T-helper 2 cell treated with Interferon-gamma antibody and Interleukin-4, amounts not matched to agents 100 ng/mL and 5 ng/mL, for 36 hours (primary cell): Measurements from ENCODE around the gene MYADM. TPM values are rescaled to one million over a fixed set of nuclear protein-coding genes. Genes with fewer than 3 reads are reported as not detected.
"Not testable (repeated sequence)": the region's sequence is repeated elsewhere in the genome, so short reads cannot be mapped to it uniquely, and the experiment has no call there.

ENCODE experiments used
- intact Hi-C: fragments of 100-400 bp; cut with micrococcal nuclease; formaldehyde crosslinking; loops from one replicate; pipeline ENCODE4 v1.15.1; 2023
- total RNA-seq: library from RNA; stranded (reverse); gene quantifications from 2 replicates; pipeline ENCODE4 v1.2.3, GENCODE V29; 2022

MYADM gene
- total RNA-seq, result 122 and 124 TPM in 2 replicates

DNA sequence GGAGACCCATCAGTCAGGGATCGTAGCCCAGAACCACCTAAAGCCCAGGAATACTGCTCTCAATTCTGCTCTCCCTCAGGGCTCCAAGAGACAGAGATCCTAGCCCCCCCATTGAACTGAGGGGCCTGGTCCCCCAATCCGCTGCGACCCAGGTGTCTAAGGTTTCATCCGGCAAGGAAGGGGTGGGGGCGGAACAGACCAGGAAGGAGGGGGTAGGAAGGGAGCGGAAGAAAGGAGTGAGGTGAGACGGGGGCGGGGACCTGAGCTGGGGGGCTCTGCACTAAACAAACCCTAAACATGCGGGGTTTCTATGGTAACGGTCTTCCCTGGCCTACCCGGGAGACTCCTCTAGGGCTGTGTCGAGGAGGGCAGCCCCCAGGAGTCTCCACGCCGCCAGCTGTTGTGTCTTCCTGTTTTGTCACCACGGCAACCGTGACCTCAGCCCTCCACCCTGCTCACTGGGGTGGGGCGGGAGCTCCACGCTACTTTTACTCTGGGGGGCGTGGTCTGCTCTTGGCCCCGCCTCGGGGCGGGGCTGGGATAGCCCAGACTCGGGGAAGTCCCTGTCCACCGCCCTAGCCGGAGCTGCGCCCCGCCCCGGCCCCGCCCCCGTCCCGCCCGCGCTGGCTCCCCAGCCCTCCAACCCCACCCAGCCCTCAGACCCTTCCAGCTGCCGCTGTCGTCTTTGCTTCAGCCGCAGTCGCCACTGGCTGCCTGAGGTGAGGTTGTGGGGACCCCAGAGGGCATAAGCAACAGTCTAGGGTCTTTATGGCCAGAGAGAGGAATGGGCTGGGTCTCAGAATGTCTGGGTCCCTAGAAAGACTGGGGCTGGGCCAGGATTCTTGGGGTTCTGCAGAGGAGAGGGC, at the start of gene MYADM:
Gene MYADM, plus strand, starts transcription at position 659 of the 866 bp plus-strand sequence. CDS start 5,647 bp downstream, outside the sequence.
- intact Hi-C loops, result loop anchor here (1.0 to 5.0 kb wide), 9 partner anchors 14 to 1785 kb away; partner anchors contain the start of genes CNOT3, LENG9, MBOAT7 and PRPF31

DNA sequence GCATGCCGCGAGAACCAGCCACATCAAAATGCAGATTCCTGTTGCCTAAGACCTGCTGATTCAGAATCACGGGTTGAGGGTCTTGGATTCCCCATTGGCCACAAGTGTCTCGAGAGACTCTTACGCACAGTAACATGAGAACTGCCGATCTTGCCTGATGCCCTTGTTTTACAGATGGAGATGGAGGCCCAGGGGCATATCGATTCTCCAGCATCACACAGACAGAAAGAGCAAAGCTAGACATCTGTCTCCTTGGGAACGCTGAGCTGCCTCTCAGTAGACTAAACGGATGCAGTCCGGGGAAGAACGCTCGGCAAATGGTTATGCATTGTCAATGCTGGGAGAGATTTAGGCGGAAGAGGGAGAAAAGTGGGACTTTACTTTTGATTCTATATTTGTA, 48.9 kb upstream of the MYADM start:
- intact Hi-C loops, result no loop called here

DNA sequence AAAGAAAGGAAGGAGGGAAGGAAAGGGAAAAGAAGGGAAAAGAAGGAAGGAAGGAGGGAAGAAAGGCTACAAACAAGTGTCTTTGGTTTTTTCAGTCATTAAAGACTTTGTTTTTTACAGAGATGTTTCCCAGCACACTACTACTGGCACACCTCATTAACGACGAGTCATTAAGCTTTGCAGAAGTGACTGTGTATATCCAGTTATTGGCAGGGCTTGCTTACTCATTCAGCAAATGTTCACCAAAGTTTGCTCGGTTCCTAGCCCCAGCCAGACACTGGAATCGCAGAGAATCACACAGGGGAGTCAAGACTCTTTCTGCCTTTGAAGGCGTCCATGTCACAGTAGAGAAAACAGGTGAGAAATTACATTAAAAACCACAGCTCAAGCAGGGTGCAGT, 47.8 kb upstream of the MYADM start:
- intact Hi-C loops, result no loop called here

GRCh38 chr19:53823380-53824120, 44.1 kb upstream of the MYADM start:
- intact Hi-C loops, result no loop called here

- intact Hi-C loops, result no loop called here
Measured at GRCh38 chr19:53824134-53824611, 43.5 kb upstream of the MYADM start, which contains the start of gene NLRP12. Gene NLRP12, minus strand, starts transcription at chr19:53824314. Its CDS starts 140 bp downstream, at chr19:53824174.

- intact Hi-C loops, result no loop called here
Measured at GRCh38 chr19:53826876-53827275, 40.8 kb upstream of the MYADM start.

GRCh38 chr19:53828531-53828930, 39.2 kb upstream of the MYADM start:
- intact Hi-C loops, result no loop called here

GRCh38 chr19:53832861-53833260, 34.8 kb upstream of the MYADM start:
- intact Hi-C loops, result not testable (repeated sequence)

- intact Hi-C loops, result not testable (repeated sequence)
Measured at GRCh38 chr19:53838446-53838845, 29.2 kb upstream of the MYADM start.

DNA sequence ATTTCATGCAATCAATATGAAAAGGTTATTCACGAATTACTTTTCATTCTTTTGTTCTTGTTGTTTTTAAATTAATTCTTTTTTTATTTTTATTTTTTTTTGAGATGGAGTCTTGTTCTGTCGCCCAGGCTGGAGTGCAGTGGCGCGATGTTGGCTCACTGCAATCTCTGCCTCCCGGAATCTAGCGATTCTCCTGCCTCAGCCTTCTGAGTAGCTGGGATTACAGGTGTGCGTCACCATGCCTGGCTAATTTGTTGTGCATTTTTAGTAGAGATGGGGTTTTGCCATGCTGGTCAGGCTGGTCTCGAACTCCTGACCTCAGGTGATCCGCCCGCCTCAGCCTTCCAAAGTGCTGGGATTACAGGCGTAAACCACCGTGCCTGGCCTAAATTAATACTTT, 27.4 kb upstream of the MYADM start:
- intact Hi-C loops, result not testable (repeated sequence)

GRCh38 chr19:53840914-53841313, 26.8 kb upstream of the MYADM start:
- intact Hi-C loops, result not testable (repeated sequence)

GRCh38 chr19:53844849-53845246, 22.8 kb upstream of the MYADM start:
- intact Hi-C loops, result no loop called here

DNA sequence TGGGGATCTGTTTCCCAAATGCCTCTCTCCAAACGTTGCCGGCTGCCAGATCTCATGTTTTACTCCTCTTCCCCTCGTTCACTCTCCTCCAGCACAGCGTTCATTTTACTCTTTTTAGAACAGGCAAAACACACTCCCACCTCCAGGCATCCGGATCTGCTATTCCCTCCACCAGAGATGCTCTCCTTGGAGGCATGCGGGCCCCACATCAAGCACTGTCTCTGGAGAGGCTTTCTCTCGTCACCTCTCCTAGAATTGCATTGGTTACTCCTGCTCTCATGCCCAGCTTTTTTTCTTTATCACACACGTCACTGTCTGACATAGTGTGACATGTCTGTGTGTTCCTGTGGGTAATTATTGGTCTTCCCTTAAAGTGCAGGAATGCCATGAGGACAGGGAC, 20.1 kb upstream of the MYADM start:
- intact Hi-C loops, result no loop called here

DNA sequence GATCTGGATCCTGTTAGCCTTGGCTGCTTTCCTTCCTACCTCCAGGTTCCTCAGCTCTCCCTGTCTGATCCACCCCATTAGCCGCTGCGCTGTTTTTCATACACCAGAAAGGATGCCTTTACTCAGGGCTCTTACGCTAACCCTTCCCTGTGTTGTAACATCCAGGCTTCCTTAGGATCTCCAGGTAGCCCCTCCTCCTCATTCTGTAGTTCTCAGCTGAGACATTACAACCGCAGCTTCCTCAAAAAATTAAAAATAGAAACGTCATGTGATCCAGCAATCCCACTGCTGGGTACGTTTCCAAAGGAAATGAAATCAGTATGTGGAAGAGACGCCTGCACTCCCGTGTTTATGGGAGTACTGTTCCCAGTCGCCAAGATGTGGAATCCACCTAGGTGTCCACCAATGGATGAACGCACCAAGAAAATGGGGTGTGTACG, 18.4 kb upstream of the MYADM start:
- intact Hi-C loops, result no loop called here

GRCh38 chr19:53853707-53854106, 14.0 kb upstream of the MYADM start:
- intact Hi-C loops, result loop anchor here (1.0 to 2.0 kb wide), 2 partner anchors 14 to 27 kb away; partner anchors contain the start of gene MYADM

GRCh38 chr19:53864308-53864836, 3.3 kb upstream of the MYADM start:
- intact Hi-C loops, result no loop called here

DNA sequence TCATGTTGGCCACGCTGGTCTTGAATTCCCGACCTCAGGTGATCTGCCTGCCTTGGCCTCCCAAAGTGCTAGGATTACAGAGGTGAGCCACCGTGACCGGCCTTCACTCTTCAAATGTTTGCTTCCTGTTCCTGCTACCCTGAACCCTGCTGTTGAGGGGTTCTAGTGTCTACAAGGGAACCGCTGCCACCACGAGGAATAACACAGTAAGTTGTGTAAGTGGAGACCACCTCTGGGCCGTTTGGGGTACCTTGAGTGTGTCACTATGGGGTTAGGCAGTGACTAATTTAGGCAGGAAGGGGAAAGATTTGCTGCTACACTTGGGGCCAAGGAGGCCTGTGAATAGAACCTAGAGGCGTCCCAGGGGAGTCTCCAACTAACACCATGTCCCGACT, 2.2 kb upstream of the MYADM start:
- intact Hi-C loops, result loop anchor here (5.0 kb wide), 4 partner anchors 343 to 1787 kb away; partner anchors contain the start of genes LENG9 and ZNF160

DNA sequence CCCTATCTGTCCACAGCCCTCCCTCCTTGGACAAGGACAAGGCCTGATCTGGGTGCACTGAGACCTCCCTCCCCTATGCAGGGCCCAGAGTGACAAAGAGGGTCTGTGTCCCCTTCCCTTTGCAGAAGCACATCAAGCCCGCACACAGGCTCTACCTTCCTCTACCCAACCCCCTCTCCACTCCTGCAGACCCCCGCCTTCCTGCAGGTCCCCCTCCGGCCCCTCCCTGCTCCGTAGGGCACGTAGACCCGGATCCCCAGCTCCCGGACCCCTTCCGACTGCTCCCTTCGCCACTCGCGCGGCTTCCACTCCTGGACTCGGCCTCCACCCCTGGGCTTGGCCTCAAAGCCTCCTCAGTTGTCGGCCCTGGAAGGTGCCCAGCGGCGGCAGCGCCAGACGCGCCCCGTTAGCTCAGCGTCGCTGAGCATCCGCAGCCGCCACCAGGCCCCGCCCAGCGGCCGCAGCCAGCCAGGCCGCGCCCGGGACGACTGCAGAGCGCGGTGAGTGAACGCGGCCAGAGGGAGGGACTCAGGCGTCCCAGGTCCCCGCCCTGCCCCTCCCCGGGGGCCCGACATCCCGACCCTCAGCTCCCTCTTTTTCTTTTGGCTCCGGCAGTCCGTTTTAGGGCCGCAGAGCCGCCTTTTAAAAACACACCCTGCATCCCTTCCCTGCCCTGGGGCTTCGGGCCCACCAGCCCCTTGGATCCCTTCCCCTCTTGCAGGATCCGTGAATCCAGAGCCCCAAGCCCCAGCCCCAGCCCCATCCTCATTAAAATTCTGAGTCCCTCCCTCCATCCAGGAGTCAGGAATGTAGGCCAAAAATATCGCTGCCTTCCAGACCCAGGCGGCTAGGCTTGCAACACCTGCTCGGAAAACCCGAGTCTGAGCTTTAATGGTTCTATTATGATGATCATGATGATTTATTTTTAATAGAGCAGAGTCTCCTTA, 1.5 kb upstream of the MYADM start:
- intact Hi-C loops, result loop anchor here (5.0 kb wide), 4 partner anchors 344 to 1786 kb away; partner anchors contain the start of genes LENG9 and ZNF160

- intact Hi-C loops, result loop anchor here (1.0 to 5.0 kb wide), 7 partner anchors 14 to 1785 kb away; partner anchors contain the start of genes LENG9, MBOAT7 and ZNF160
Measured at GRCh38 chr19:53866865-53867224, 838 bp upstream of the MYADM start.
